GM12878 (cell line): ENCODE data around the gene EXOC1L. TPM values are rescaled to one million over a fixed set of nuclear protein-coding genes. Genes with fewer than 3 reads are reported as not detected.

Experiments used
- BCL3 ChIP-seq: IDR thresholded peaks from 2 replicates; pipeline ENCODE4 v1.6.1; 2011; ENCODE audit warnings: borderline replicate concordance, low read depth, mild to moderate bottlenecking, moderate library complexity, low read length; ENCODE audit not compliant: insufficient read depth, poor library complexity, severe bottlenecking
- CBFB ChIP-seq: IDR thresholded peaks from 2 replicates; pipeline ENCODE4 v1.6.1; 2016; ENCODE audit warnings: antibody characterized with exemption, low read depth
- E2F8 ChIP-seq: fragments of 450-650 bp; IDR thresholded peaks from 2 replicates; pipeline ENCODE4 v1.6.1; 2018; ENCODE audit warnings: mild to moderate bottlenecking, low read depth, moderate library complexity; ENCODE audit not compliant: partially characterized antibody
- EED ChIP-seq: sonication (generic); IDR thresholded peaks from 2 replicates; pipeline ENCODE4 v1.6.1; 2016; ENCODE audit warnings: antibody characterized with exemption, low read depth
- ELK1 ChIP-seq: IDR thresholded peaks from 2 replicates; pipeline ENCODE4 v1.6.1; 2012; ENCODE audit warnings: low read depth, low read length, improper control_type of control experiment
- FOXM1 ChIP-seq: IDR thresholded peaks from 2 replicates; pipeline ENCODE4 v1.6.1; 2012; ENCODE audit warnings: low read depth, mild to moderate bottlenecking, inconsistent platforms, low read length, moderate library complexity
- GATAD2B ChIP-seq: fragments of 450-650 bp; conservative IDR thresholded peaks from 2 replicates; pipeline ENCODE4 v1.6.1; 2017; ENCODE audit warnings: low read depth, mild to moderate bottlenecking, moderate library complexity
- IRF4 ChIP-seq: IDR thresholded peaks from 2 replicates; pipeline ENCODE4 v1.6.1; 2011; ENCODE audit warnings: low read depth, low read length
- KDM1A ChIP-seq: fragments of 200-600 bp; sonication (generic); IDR thresholded peaks from 2 replicates; pipeline ENCODE4 v1.6.1; 2016; ENCODE audit warnings: borderline replicate concordance
- MAX ChIP-seq: IDR thresholded peaks from 2 replicates; pipeline ENCODE4 v1.6.1; 2012; ENCODE audit warnings: low read depth, low read length, improper control_type of control experiment
- NR2C1 ChIP-seq: fragments of 450-650 bp; IDR thresholded peaks from 2 replicates; pipeline ENCODE4 v1.6.1; 2017; ENCODE audit warnings: antibody characterized with exemption, mild to moderate bottlenecking, moderate library complexity
- RAD51 ChIP-seq: fragments of 450-650 bp; IDR thresholded peaks from 2 replicates; pipeline ENCODE4 v1.6.1; 2016; ENCODE audit warnings: moderate library complexity, mild to moderate bottlenecking, inconsistent platforms
- RELA ChIP-seq: fragments of 450-650 bp; IDR thresholded peaks from 2 replicates; pipeline ENCODE4 v1.8.0; 2014; ENCODE audit warnings: borderline replicate concordance; ENCODE audit not compliant: partially characterized antibody
- REST ChIP-seq: IDR thresholded peaks from 2 replicates; pipeline ENCODE4 v1.6.1; 2012; ENCODE audit warnings: mild to moderate bottlenecking, low read depth, low read length
- RUNX3 ChIP-seq: IDR thresholded peaks from 2 replicates; pipeline ENCODE4 v1.6.1; 2012; ENCODE audit warnings: low read length, inconsistent platforms
- SKIL ChIP-seq: fragments of 450-650 bp; IDR thresholded peaks from 2 replicates; pipeline ENCODE4 v1.6.1; 2017; ENCODE audit warnings: mild to moderate bottlenecking, low read depth, inconsistent platforms; ENCODE audit not compliant: poor library complexity, severe bottlenecking
- SREBF2 ChIP-seq: IDR thresholded peaks from 2 replicates; pipeline ENCODE4 v1.6.1; 2012; ENCODE audit warnings: mild to moderate bottlenecking, low read length
- TAF1 ChIP-seq: IDR thresholded peaks from 2 replicates; pipeline ENCODE4 v1.6.1; 2011; ENCODE audit warnings: mild to moderate bottlenecking, low read depth, low read length, borderline replicate concordance
- ZNF622 ChIP-seq: fragments of 450-650 bp; IDR thresholded peaks from 2 replicates; pipeline ENCODE4 v1.6.1; 2017; ENCODE audit warnings: mild to moderate bottlenecking, inconsistent platforms
- polyA plus RNA-seq, 11 experiments: library from polyadenylated mRNA; depleted of rRNA in 4 of 11; unstranded in 6 of 11; stranded (reverse) in 5 of 11; fragments of >200 nt; fragmentation: Nextera tagmentation in 4 of 11; fragmentation: Illumina TruSeq in 1 of 11; extraction: Ambion mirVana in 4 of 11; extraction: Trizol in 1 of 11; gene quantifications; 1 replicate in 1 of 11; 2 replicates in 10 of 11; pipeline versions ENCODE4 v1.2.1 to v1.2.3, GENCODE V29; 2011 to 2016; ENCODE audit warnings: inconsistent platforms in 2 of 11, missing spikeins in 2 of 11, low read depth in 1 of 11
- total RNA-seq, 4 experiments: library from RNA; depleted of rRNA in 3 of 4; stranded (reverse); fragments of >200 nt in 3 of 4; fragmentation: Illumina TruSeq in 1 of 4; extraction: Trizol in 1 of 4; gene quantifications; 2 replicates each; pipeline versions ENCODE4 v1.2.1 to v1.2.3, GENCODE V29; 2013 to 2021

The EXOC1L gene
- total and polyA plus RNA-seq, 10 of the 15 experiments (the other 5 are each of a cell fraction or from before 2014, with no cell fraction given): not detected

GRCh38 chr4:55853484-55854046 lies 34.0 kb downstream of the EXOC1L start, which contains the start of gene EXOC1 (continued):
- TF ChIP-seq KDM1A (no peak), FOXM1 (no peak), BCL3 (no peak), IRF4 (0 out of 2 replicates have a peak, but pooled peaks have one; percentile 10), E2F8 (peak; percentile 94), ZNF622 (no peak), MAX (peak; percentile 91), RELA (peak; percentile 49), RAD51 (peak; percentile 95), SREBF2 (no peak), NR2C1 (0 out of 2 replicates have a peak, but pooled peaks have one; percentile 9), TAF1 (peak; percentile 57; the same call in 1 of the 2 replicates), EED (peak; percentile 39; the same call in 1 of the 2 replicates), ELK1 (peak; percentile 90), RUNX3 (peak; percentile 56), CBFB (peak; percentile 82; the same call in 1 of the 2 replicates), GATAD2B (peak; percentile 61; the same call in 1 of the 2 replicates), REST (no peak), SKIL (no peak)
